Natural killer cell (primary cell): ENCODE results near the gene CHMP3. TPM values are rescaled to one million over a fixed set of nuclear protein-coding genes. Genes with fewer than 3 reads are reported as not detected.
A peak's percentile ranks its signal among the peaks of the same experiment; 100 is the strongest.

ENCODE experiments used
- ATAC-seq, 3 donors: fragments of 150-1000 bp in 2 of 3; fragments of 200-7000 bp in 1 of 3; cut with Tn5 transposase; 1 replicate in 1 of 3; 2 replicates in 2 of 3; pipeline ENCODE4 v1.10.0; 2021; ENCODE audit warnings: mild to moderate bottlenecking in 2 of 3, moderate library complexity in 2 of 3
- DNase-seq, 2 donors: peaks; one replicate each; pipeline versions ENCODE4 v3.0.0 to v3.0.0-alpha.2; 2013 to 2021; ENCODE audit warnings: mixed read lengths in 1 of 2
- H3K27ac ChIP-seq: one replicate; pipeline ENCODE4 v1.5.1; 2013; ENCODE audit warnings: mild to moderate bottlenecking, low read length
- H3K27me3 ChIP-seq: one replicate; pipeline ENCODE4 v1.6.1; 2013; ENCODE audit warnings: low read length; ENCODE audit not compliant: control insufficient read depth, insufficient read depth
- H3K36me3 ChIP-seq: one replicate; pipeline ENCODE4 v1.6.1; 2013; ENCODE audit warnings: low read length; ENCODE audit not compliant: control insufficient read depth, insufficient read depth
- H3K4me1 ChIP-seq: one replicate; pipeline ENCODE4 v1.6.1; 2013; ENCODE audit warnings: low read length; ENCODE audit not compliant: control insufficient read depth, insufficient read depth
- H3K4me3 ChIP-seq: one replicate; pipeline ENCODE4 v1.5.1; 2013; ENCODE audit warnings: low read length
- H3K9me3 ChIP-seq: one replicate; pipeline ENCODE4 v1.6.1; 2013; ENCODE audit warnings: low read length; ENCODE audit not compliant: control insufficient read depth, insufficient read depth
- H3K27ac Mint-ChIP-seq, 2 donors: one replicate each; pipeline ENCODE4 v1.8.0; 2022; ENCODE audit warnings: mild to moderate bottlenecking in 2 of 2, mixed read lengths in 2 of 2, moderate library complexity in 1 of 2
- H3K27me3 Mint-ChIP-seq, 2 donors: one replicate each; pipeline ENCODE4 v1.8.0; 2022; ENCODE audit warnings: low read depth in 2 of 2, mixed read lengths in 2 of 2
- H3K36me3 Mint-ChIP-seq: one replicate; pipeline ENCODE4 v1.8.0; 2022; ENCODE audit warnings: mixed read lengths
- H3K4me1 Mint-ChIP-seq, 2 donors: one replicate each; pipeline ENCODE4 v1.8.0; 2022; ENCODE audit warnings: mixed read lengths in 2 of 2
- H3K4me3 Mint-ChIP-seq: one replicate; pipeline ENCODE4 v1.8.0; 2022; ENCODE audit warnings: mild to moderate bottlenecking, moderate library complexity, mixed read lengths
- H3K9me3 Mint-ChIP-seq, 2 donors: one replicate each; pipeline ENCODE4 v1.8.0; 2022; ENCODE audit warnings: mixed read lengths in 2 of 2
- WGBS: methylation state at CpG from one replicate; pipeline ENCODE4 v1.1.7; 2013; ENCODE audit warnings: missing lambda C conversion rate; ENCODE audit not compliant: insufficient coverage; 5-methylcytosine and 5-hydroxymethylcytosine counted together
- intact Hi-C: fragments of 100-400 bp; cut with micrococcal nuclease; formaldehyde crosslinking; loops from one replicate; pipeline ENCODE4 v1.14.2; 2022
- total RNA-seq, 4 donors: library from RNA; stranded (reverse); fragments of 120-200 nt in 1 of 4; gene quantifications; one replicate each; pipeline versions ENCODE4 v1.2.3 to v1.2.4, GENCODE V29; 2013 to 2022
- TF ChIP-seq, protein P1 (sequence below): fragments of 200-600 bp; IDR thresholded peaks from one replicate; pipeline ENCODE4 v1.8.0; 2022; ENCODE audit warnings: antibody characterized with exemption

CHMP3 gene
- total RNA-seq, 3 donors from 2014 or later (not counting 1 experiment from before 2014, with no cell fraction given) = 47.4 to 50.3 (median 49.3) TPM

DNA sequence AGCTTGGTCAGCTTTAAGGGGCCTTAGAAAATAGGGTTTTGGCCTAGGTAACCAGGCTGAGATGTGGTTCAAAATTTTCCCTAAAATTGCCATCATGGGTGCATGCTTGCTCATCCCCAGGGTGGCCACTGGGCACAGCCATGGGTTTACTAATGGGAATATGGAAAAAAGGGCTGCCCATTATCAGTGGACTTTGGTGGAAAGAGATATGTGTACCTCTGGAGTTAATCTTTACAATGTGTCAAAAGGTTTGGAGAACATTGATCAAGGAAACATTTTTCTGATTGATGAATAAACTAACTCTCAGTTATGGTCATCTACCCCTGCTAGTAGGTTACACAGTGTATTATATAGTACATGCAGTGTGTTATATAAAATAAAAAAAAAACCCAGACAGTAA, 109.0 kb downstream of the CHMP3 start:
- TF ChIP-seq, protein P1, sequence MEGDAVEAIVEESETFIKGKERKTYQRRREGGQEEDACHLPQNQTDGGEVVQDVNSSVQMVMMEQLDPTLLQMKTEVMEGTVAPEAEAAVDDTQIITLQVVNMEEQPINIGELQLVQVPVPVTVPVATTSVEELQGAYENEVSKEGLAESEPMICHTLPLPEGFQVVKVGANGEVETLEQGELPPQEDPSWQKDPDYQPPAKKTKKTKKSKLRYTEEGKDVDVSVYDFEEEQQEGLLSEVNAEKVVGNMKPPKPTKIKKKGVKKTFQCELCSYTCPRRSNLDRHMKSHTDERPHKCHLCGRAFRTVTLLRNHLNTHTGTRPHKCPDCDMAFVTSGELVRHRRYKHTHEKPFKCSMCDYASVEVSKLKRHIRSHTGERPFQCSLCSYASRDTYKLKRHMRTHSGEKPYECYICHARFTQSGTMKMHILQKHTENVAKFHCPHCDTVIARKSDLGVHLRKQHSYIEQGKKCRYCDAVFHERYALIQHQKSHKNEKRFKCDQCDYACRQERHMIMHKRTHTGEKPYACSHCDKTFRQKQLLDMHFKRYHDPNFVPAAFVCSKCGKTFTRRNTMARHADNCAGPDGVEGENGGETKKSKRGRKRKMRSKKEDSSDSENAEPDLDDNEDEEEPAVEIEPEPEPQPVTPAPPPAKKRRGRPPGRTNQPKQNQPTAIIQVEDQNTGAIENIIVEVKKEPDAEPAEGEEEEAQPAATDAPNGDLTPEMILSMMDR = no peak
- intact Hi-C loops = no loop called here
- H3K9me3 Mint-ChIP-seq = no peaks in the 10 kb centered on the region
- DNase-seq = no peak
- H3K36me3 Mint-ChIP-seq = peaks cover 24% of the 10 kb centered on the region
- H3K27ac Mint-ChIP-seq = peak overlapping the region in 1 of 2 donors; percentile 47
- Histone ChIP-seq H3K36me3 (peaks cover 90% of the 10 kb centered on the region), H3K27ac (no peak overlapping the region), H3K27me3 (no peaks in the 10 kb centered on the region), H3K4me1 (no peaks in the 10 kb centered on the region), H3K9me3 (no peaks in the 10 kb centered on the region), H3K4me3 (no peak overlapping the region)
- no peaks in the 10 kb centered on the region for H3K27me3 Mint-ChIP-seq
- no peak overlapping the region for H3K4me3 Mint-ChIP-seq
- ATAC-seq = no peak
- H3K4me1 Mint-ChIP-seq = peaks cover 36 to 38% of the 10 kb centered on the region in 2 donors

DNA sequence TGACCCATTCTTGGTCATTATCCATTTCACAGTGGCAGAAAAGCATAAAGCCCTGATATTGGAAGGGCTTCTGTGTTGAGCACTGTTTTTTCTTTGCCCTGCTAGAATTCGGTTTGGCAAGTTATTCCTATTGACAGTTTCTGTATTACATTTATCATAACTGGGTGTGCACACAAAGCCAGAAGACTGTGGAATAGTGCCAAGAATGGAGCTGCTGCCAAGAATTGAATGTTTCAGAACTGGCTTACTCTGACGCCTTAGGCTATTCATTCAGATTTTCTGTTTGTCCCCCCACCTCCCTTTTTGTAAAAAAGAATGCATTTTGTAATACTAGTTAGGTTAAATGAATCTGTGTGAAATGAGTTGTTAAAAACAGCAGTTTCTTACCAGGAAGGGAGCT, 109.4 kb downstream of the CHMP3 start:
- TF ChIP-seq, protein P1 = no peak
- no peaks in the 10 kb centered on the region for H3K4me1 ChIP-seq
- H3K27me3 ChIP-seq = no peaks in the 10 kb centered on the region
- 85% methylated on average over 2 of the region's 2 CpGs for WGBS
- Mint-ChIP-seq H3K27ac (no peak overlapping the region), H3K36me3 (peaks cover 24% of the 10 kb centered on the region), H3K27me3 (no peaks in the 10 kb centered on the region), H3K4me3 (no peak overlapping the region), H3K4me1 (peaks cover 36 to 39% of the 10 kb centered on the region in 2 donors), H3K9me3 (no peaks in the 10 kb centered on the region)
- peaks cover 89% of the 10 kb centered on the region for H3K36me3 ChIP-seq
- no peak for DNase-seq
- no peak overlapping the region for H3K4me3 ChIP-seq
- intact Hi-C loops = no loop called here
- no peak overlapping the region for H3K27ac ChIP-seq
- H3K9me3 ChIP-seq = no peaks in the 10 kb centered on the region
- ATAC-seq = no peak

Other genes starting within 250 kb of the CHMP3 start
- under 1 TPM in 1 of 3 donors, not detected in 2; 0.10 TPM for gene REEP1, start 225.8 kb downstream of the CHMP3 start, total RNA-seq
- gene KDM3A, start 122.1 kb downstream of the CHMP3 start, total RNA-seq = 100 to 1,000 TPM; 172 to 195 (median 188) TPM
- gene RNF103, start 60.4 kb upstream of the CHMP3 start, total RNA-seq = 10 to 100 TPM; 52.9 to 74.2 (median 70.9) TPM
- gene RMND5A, start 156.8 kb upstream of the CHMP3 start, total RNA-seq = 10 to 100 TPM; 35.3 to 63.3 (median 54.3) TPM
- gene CD8A, start 227.5 kb upstream of the CHMP3 start, total RNA-seq = 100 to 1,000 TPM in 2 of 3 donors, 10 to 100 TPM in 1; 85.3 to 208 (median 162) TPM